ENCODE data around the gene ENTHD1.

DNA sequence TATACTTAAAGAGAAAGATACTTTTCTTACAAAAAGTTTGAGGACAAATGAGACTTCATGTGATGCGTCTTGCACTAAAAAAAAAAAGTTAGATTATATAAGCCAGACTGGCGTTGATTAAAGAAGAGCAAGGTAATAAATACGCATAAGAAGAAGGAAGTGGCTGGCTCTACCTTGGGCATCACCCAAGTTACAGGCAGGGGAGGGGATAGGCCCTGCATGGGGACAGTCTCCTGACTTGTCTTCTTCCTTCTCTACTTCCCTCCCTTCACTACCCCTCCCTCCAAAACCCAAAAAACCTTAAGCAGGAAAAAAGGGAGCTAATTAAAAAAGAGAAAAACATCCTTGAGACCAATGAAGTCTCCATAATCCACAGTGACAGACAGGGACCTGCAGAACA, 44.3 kb upstream of the ENTHD1 start:
- TF ChIP-seq, protein P1, sequence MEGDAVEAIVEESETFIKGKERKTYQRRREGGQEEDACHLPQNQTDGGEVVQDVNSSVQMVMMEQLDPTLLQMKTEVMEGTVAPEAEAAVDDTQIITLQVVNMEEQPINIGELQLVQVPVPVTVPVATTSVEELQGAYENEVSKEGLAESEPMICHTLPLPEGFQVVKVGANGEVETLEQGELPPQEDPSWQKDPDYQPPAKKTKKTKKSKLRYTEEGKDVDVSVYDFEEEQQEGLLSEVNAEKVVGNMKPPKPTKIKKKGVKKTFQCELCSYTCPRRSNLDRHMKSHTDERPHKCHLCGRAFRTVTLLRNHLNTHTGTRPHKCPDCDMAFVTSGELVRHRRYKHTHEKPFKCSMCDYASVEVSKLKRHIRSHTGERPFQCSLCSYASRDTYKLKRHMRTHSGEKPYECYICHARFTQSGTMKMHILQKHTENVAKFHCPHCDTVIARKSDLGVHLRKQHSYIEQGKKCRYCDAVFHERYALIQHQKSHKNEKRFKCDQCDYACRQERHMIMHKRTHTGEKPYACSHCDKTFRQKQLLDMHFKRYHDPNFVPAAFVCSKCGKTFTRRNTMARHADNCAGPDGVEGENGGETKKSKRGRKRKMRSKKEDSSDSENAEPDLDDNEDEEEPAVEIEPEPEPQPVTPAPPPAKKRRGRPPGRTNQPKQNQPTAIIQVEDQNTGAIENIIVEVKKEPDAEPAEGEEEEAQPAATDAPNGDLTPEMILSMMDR (conservative IDR thresholded peaks at IDR 0.05): no peak
- TF ChIP-seq ZFX (IDR thresholded peaks at IDR 0.05): no peak

Measured in C4-2B (cell line).